Urinary bladder (tissue), 4 donors: ENCODE data around the gene PHKG2. TPM values are rescaled to one million over a fixed set of nuclear protein-coding genes. Genes with fewer than 3 reads are reported as not detected.
"Not testable (repeated sequence)": the region's sequence is repeated elsewhere in the genome, so short reads cannot be mapped to it uniquely, and the experiment has no call there.

Experiments used
- DNase-seq: peaks from one replicate; pipeline ENCODE4 v3.0.0-alpha.2; 2015; ENCODE audit errors: extremely low spot score
- H3K27ac ChIP-seq: one replicate; pipeline ENCODE4 v1.5.1; 2013; ENCODE audit warnings: low read depth, mild to moderate bottlenecking, moderate library complexity
- H3K36me3 ChIP-seq: one replicate; pipeline ENCODE4 v1.6.1; 2013; ENCODE audit warnings: mild to moderate bottlenecking, moderate library complexity; ENCODE audit not compliant: insufficient read depth
- H3K4me1 ChIP-seq: one replicate; pipeline ENCODE4 v1.6.1; 2013; ENCODE audit warnings: mild to moderate bottlenecking, moderate library complexity; ENCODE audit not compliant: insufficient read depth
- H3K4me3 ChIP-seq: one replicate; pipeline ENCODE4 v1.5.1; 2013; ENCODE audit warnings: low read depth, low read length
- WGBS: extraction: QIAGEN DNeasy Blood & Tissue Kit; methylation state at CpG from one replicate; pipeline ENCODE4 v1.1.7; 2013; 5-methylcytosine and 5-hydroxymethylcytosine counted together
- polyA plus RNA-seq: library from polyadenylated mRNA; stranded (reverse); fragments of 200-250 nt; gene quantifications from one replicate; pipeline ENCODE4 v1.2.3, GENCODE V29; 2013
- total RNA-seq: library from RNA; depleted of rRNA; stranded (reverse); fragments of >200 nt; gene quantifications from one replicate; pipeline ENCODE4 v1.2.3, GENCODE V29; 2014
- donor health status: healthy with polysubstance abuse.
- donor health status: healthy.

The PHKG2 gene, protein sequence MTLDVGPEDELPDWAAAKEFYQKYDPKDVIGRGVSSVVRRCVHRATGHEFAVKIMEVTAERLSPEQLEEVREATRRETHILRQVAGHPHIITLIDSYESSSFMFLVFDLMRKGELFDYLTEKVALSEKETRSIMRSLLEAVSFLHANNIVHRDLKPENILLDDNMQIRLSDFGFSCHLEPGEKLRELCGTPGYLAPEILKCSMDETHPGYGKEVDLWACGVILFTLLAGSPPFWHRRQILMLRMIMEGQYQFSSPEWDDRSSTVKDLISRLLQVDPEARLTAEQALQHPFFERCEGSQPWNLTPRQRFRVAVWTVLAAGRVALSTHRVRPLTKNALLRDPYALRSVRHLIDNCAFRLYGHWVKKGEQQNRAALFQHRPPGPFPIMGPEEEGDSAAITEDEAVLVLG
- total RNA-seq (9.1 TPM), polyA plus RNA-seq (28.9 TPM)

GRCh38 chr16:30747799-30748633 is at the start of gene PHKG2:
TSS of gene PHKG2 (plus strand) at chr16:30748425. CDS start at chr16:30748821, 396 bp downstream.
- no peaks in the 10 kb centered on the region for H3K4me1 ChIP-seq
- peak within 1 kb of the TSS; percentile 78 for H3K27ac ChIP-seq
- peak within 1 kb of the TSS; percentile 96 for H3K4me3 ChIP-seq
- 3% methylated on average over 60 of the region's 60 CpGs for WGBS
- no peaks in the 10 kb centered on the region for H3K36me3 ChIP-seq
- peak; percentile 97 for DNase-seq

- peak; percentile 51 for DNase-seq
- H3K4me3 ChIP-seq, result peak within 1 kb of the TSS; percentile 82
- no peaks in the 10 kb centered on the region for H3K4me1 ChIP-seq
- peaks cover 7% of the 10 kb centered on the region for H3K36me3 ChIP-seq
- H3K27ac ChIP-seq, result peak within 1 kb of the TSS; percentile 100
- under 1% methylated on average over 57 of the region's 57 CpGs for WGBS
These were observed 49.2 kb upstream of the PHKG2 start, which contains the start of gene SRCAP for GRCh38 chr16:30698816-30699614. TSS of gene SRCAP (plus strand) at chr16:30699171. CDS start at chr16:30700825, 1,654 bp downstream.

DNA sequence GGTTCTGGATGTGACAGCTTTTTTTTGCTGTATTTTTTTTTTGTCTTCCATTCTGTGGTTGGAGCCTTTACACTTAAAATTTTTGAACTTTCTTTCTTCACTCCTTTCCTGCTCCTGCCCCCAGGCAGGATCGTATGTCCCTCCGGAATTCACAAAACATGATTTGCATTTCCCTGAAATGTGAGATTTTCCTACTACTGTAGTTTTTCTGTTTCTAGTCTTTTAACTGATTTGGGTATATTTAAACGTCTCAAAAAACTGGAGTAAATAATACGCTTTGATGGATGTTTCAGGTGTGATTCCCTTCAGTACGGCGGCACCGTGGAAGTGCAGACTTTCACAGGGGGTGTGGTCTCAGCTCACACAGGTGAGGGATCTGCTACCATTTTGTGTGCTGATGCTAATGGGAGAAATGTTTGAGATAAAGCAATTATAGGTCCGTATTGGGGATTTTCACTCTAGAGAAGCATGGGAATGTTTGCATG is 48.6 kb upstream of the PHKG2 start:
- H3K4me3 ChIP-seq, result peak overlapping the region; percentile 82
- WGBS, result 47% methylated on average over 8 of the region's 8 CpGs
- peak overlapping the region; percentile 66 for H3K27ac ChIP-seq
- no peaks in the 10 kb centered on the region for H3K4me1 ChIP-seq
- DNase-seq, result no peak
- peaks cover 8% of the 10 kb centered on the region for H3K36me3 ChIP-seq

- Histone ChIP-seq H3K4me3 (no peak overlapping the region), H3K4me1 (no peaks in the 10 kb centered on the region), H3K36me3 (peaks cover 11% of the 10 kb centered on the region), H3K27ac (no peak overlapping the region)
- DNase-seq, result no peak
- WGBS, result 41% methylated on average over 9 of the region's 9 CpGs
These were observed 47.7 kb upstream of the PHKG2 start for GRCh38 chr16:30700491-30700890.

DNA sequence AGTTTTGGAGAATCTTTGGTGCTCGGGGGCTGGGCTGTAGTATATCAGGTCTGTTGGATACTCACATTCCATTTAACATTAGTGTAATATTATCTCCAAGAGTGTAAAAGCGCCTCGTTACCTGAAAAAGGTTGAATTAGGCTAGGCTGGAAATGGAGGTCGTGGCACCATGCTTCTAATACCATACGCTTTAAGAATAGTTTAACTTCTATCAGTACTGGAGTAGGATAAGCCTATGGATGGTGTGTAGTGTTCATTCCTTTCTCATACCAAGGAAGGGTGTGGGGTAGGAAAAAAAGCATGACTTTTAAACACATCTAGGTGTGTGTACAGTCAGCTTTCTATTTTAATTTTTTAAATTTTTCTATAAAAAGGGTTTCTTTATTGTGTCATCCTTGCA is 47.3 kb upstream of the PHKG2 start:
- no peak for DNase-seq
- no peak overlapping the region for H3K27ac ChIP-seq
- H3K4me1 ChIP-seq, result no peaks in the 10 kb centered on the region
- H3K36me3 ChIP-seq, result peaks cover 15% of the 10 kb centered on the region
- H3K4me3 ChIP-seq, result no peak overlapping the region
- 87% methylated on average over 5 of the region's 5 CpGs for WGBS

DNA sequence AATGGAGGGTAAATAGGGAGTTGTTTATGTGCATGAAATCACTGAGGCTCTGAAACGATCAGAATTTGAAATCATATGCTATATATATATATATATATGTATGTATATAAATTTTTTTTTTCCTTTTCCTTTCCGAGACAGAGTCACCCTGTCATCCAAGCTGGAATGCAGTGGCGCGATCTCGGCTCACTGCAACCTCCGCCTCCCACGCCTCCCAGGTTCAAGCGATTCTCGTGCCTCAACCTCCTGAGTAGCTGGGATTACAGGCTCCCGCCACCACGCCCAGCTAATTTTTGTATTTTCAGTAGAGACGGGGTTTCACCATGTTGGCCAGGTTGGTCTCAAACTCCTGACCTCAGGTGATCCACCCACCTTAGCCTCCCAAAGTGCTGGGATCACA is 45.2 kb upstream of the PHKG2 start:
- not testable (repeated sequence) for H3K4me1 ChIP-seq, H3K27ac ChIP-seq, H3K4me3 ChIP-seq, DNase-seq
- WGBS, result 93% methylated on average over 12 of the region's 12 CpGs
- peaks cover 17% of the 10 kb centered on the region for H3K36me3 ChIP-seq

- WGBS, result 96% methylated on average over 10 of the region's 10 CpGs
- Histone ChIP-seq H3K36me3 (peaks cover 18% of the 10 kb centered on the region), H3K4me1 (no peaks in the 10 kb centered on the region), H3K4me3 (no peak overlapping the region), H3K27ac (no peak overlapping the region)
- no peak for DNase-seq
These were observed 44.3 kb upstream of the PHKG2 start for GRCh38 chr16:30703971-30704370.

GRCh38 chr16:30706046-30706445 is 42.2 kb upstream of the PHKG2 start:
- 92% methylated on average over 6 of the region's 6 CpGs for WGBS
- no peaks in the 10 kb centered on the region for H3K4me1 ChIP-seq
- DNase-seq, result no peak
- peaks cover 18% of the 10 kb centered on the region for H3K36me3 ChIP-seq
- no peak overlapping the region for H3K27ac ChIP-seq
- H3K4me3 ChIP-seq, result no peak overlapping the region

- Histone ChIP-seq H3K36me3 (peaks cover 22% of the 10 kb centered on the region), H3K4me3 (no peak overlapping the region), H3K4me1 (no peaks in the 10 kb centered on the region), H3K27ac (no peak overlapping the region)
- no peak for DNase-seq
- 87% methylated on average over 4 of the region's 4 CpGs for WGBS
These were observed 37.3 kb upstream of the PHKG2 start for GRCh38 chr16:30710971-30711370.

- H3K4me1 ChIP-seq, result no peaks in the 10 kb centered on the region
- no peak overlapping the region for H3K4me3 ChIP-seq
- peaks cover 25% of the 10 kb centered on the region for H3K36me3 ChIP-seq
- no peak for DNase-seq
- WGBS, result 93% methylated on average over 1 of the region's 1 CpG
- no peak overlapping the region for H3K27ac ChIP-seq
These were observed 36.5 kb upstream of the PHKG2 start for GRCh38 chr16:30711712-30712111.

- Histone ChIP-seq H3K4me3 (no peak overlapping the region), H3K4me1 (no peaks in the 10 kb centered on the region), H3K36me3 (peaks cover 22% of the 10 kb centered on the region), H3K27ac (no peak overlapping the region)
- DNase-seq, result no peak
- 87% methylated on average over 17 of the region's 17 CpGs for WGBS
These were observed 32.3 kb upstream of the PHKG2 start for GRCh38 chr16:30715750-30716445.

DNA sequence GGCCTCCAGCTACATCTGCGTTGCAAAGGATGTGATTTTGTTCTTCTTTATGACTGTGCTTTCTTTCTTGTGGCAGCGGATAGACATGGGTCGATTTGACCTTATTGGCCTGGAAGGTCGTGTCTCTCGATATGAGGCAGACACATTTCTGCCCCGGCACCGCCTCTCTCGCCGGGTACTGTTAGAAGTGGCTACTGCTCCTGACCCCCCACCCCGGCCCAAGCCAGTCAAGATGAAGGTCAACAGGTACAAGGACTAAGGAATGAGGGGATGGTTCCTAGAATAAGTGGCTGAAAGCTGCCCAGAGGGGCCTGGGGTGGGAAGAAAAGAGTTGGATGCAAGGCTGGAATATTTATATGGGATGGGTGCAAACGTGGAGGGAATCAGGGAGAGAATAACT is 28.1 kb upstream of the PHKG2 start:
- WGBS, result 90% methylated on average over 11 of the region's 11 CpGs
- H3K4me3 ChIP-seq, result no peak overlapping the region
- H3K36me3 ChIP-seq, result peaks cover 15% of the 10 kb centered on the region
- H3K27ac ChIP-seq, result no peak overlapping the region
- DNase-seq, result no peak
- no peaks in the 10 kb centered on the region for H3K4me1 ChIP-seq

DNA sequence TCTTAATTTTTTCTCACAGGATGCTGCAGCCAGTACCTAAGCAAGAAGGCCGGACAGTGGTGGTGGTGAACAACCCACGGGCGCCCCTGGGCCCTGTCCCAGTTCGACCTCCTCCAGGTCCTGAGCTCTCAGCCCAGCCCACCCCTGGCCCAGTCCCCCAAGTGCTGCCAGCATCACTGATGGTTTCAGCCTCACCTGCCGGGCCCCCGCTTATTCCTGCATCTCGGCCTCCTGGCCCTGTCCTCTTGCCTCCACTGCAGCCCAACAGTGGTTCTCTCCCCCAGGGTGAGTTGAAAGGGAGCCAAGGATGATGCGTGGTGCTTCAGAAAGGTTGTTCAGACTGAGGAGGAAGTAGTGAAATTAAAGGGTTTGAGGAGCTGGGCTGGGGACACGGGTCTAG is 27.5 kb upstream of the PHKG2 start:
- no peak for DNase-seq
- Histone ChIP-seq H3K27ac (no peak overlapping the region), H3K4me1 (no peaks in the 10 kb centered on the region), H3K36me3 (peaks cover 15% of the 10 kb centered on the region), H3K4me3 (no peak overlapping the region)
- 85% methylated on average over 9 of the region's 9 CpGs for WGBS
